COLO829 (cell line): ENCODE results near the gene BDKRB2.
A peak's percentile ranks its signal among the peaks of the same experiment; 100 is the strongest.

Source experiments
- DNase-seq: peaks from one replicate; pipeline ENCODE4 v3.0.0; 2012; ENCODE audit warnings: low spot score

Gene BDKRB2

GRCh38 chr14:96252999-96253539, 48.4 kb downstream of the BDKRB2 start:
- DNase-seq: no peak

GRCh38 chr14:96254687-96255086, 50.0 kb downstream of the BDKRB2 start:
- no peak for DNase-seq

GRCh38 chr14:96255501-96256366, 51.1 kb downstream of the BDKRB2 start, which contains the start of gene BDKRB1:
BDKRB1 (plus strand) TSS chr14:96256210; CDS start chr14:96263683, 7,473 bp downstream.
- no peak for DNase-seq

- DNase-seq: no peak
These were observed 51.8 kb downstream of the BDKRB2 start for GRCh38 chr14:96256407-96256806.

- no peak for DNase-seq
These were observed 52.4 kb downstream of the BDKRB2 start for GRCh38 chr14:96257056-96257455.

GRCh38 chr14:96257900-96258299, 53.3 kb downstream of the BDKRB2 start:
- no peak for DNase-seq

GRCh38 chr14:96260341-96260821, 55.7 kb downstream of the BDKRB2 start:
- DNase-seq: no peak

GRCh38 chr14:96261053-96261452, 56.4 kb downstream of the BDKRB2 start:
- no peak for DNase-seq

- DNase-seq: no peak
These were observed 57.4 kb downstream of the BDKRB2 start for GRCh38 chr14:96261772-96262655.

- no peak for DNase-seq
These were observed 58.9 kb downstream of the BDKRB2 start for GRCh38 chr14:96263347-96264199.

GRCh38 chr14:96264200-96264553, 59.5 kb downstream of the BDKRB2 start:
- DNase-seq: no peak

GRCh38 chr14:96264853-96265252, 60.2 kb downstream of the BDKRB2 start:
- DNase-seq: no peak

- DNase-seq: peak; percentile 20
These were observed 60.9 kb downstream of the BDKRB2 start for GRCh38 chr14:96265383-96266095.

- no peak for DNase-seq
These were observed 62.7 kb downstream of the BDKRB2 start for GRCh38 chr14:96267336-96267735.

- DNase-seq: no peak
These were observed 63.3 kb downstream of the BDKRB2 start for GRCh38 chr14:96267916-96268315.

- DNase-seq: peak; percentile 58
These were observed 64.1 kb downstream of the BDKRB2 start for GRCh38 chr14:96268431-96269358.

GRCh38 chr14:96269359-96269710, 64.7 kb downstream of the BDKRB2 start:
- DNase-seq: no peak

GRCh38 chr14:96270565-96271420, 66.2 kb downstream of the BDKRB2 start:
- DNase-seq: no peak

- no peak for DNase-seq
These were observed 66.8 kb downstream of the BDKRB2 start for GRCh38 chr14:96271421-96271762.
